GM12878 (cell line): ENCODE measurements around the gene DVL2. TPM values are rescaled to one million over a fixed set of nuclear protein-coding genes. Genes with fewer than 3 reads are reported as not detected.

Experiments used
- ATAC-seq: fragments of 200-7000 bp; cut with Tn5 transposase; 3 replicates; pipeline ENCODE4 v1.9.1; 2020; ENCODE audit warnings: mild to moderate bottlenecking, moderate library complexity
- BruUV-seq: library from RNA; stranded (reverse); fragments of 400-500 nt; replicated peaks from 2 replicates; lab custom pipeline; 2021; lab: Mats Ljungman, UMichigan
- CTCF ChIA-PET: fragments of 300-600 bp; sonication (Branson Sonifier 250); formaldehyde crosslinking; extraction: SDS; loops from one replicate; lab custom pipeline; 2021; ENCODE audit warnings: inconsistent platforms; lab: Yijun Ruan, JAX
- POLR2A ChIA-PET: fragments of 350-600 bp; formaldehyde crosslinking; extraction: SDS; loops from one replicate; lab custom pipeline; 2021; ENCODE audit warnings: inconsistent platforms; lab: Charles Lee
- RAD21 ChIA-PET: fragments of 300-600 bp; sonication (Branson Sonifier 250); formaldehyde crosslinking; loops from one replicate; lab custom pipeline; 2023; ENCODE audit warnings: antibody characterized with exemption; ENCODE audit not compliant: unreplicated experiment; lab: Charles Lee
- SMC1A ChIA-PET: fragments of 300-600 bp; sonication (Branson Sonifier 250); formaldehyde crosslinking; loops from one replicate; lab custom pipeline; 2023; ENCODE audit not compliant: unreplicated experiment, uncharacterized antibody; lab: Charles Lee
- DNase-seq: peaks from one replicate; pipeline ENCODE4 v3.0.0-alpha.2; 2011; ENCODE audit warnings: low read depth, low spot score
- FAIRE-seq: peaks from 3 replicates; lab custom pipeline; 2011; peaks lifted over from hg19 to GRCh38; lab: Jason Lieb, UNC
- H2AFZ ChIP-seq: 2 replicates; pipeline ENCODE4 v1.6.0; 2011; ENCODE audit warnings: low read depth, low read length, control low read depth; ENCODE audit not compliant: control insufficient read depth
- H3K27ac ChIP-seq: 2 replicates; pipeline ENCODE4 v1.5.1; 2011; ENCODE audit warnings: control low read depth; ENCODE audit not compliant: control insufficient read depth, insufficient read depth
- H3K27me3 ChIP-seq, 2 experiments: replicated peaks in 1 of 2; 2 replicates each; pipeline versions ENCODE4 v1.6.0 to v1.6.1; 2011; ENCODE audit warnings: low read length in 1 of 2; ENCODE audit not compliant: control insufficient read depth in 2 of 2, insufficient read depth in 2 of 2
- H3K36me3 ChIP-seq, 2 experiments: 2 replicates each; pipeline ENCODE4 v1.5.1; 2011; ENCODE audit warnings: low read length in 1 of 2; ENCODE audit not compliant: control insufficient read depth in 2 of 2, insufficient read depth in 2 of 2
- H3K4me1 ChIP-seq: 2 replicates; pipeline ENCODE4 v1.6.1; 2011; ENCODE audit warnings: mild to moderate bottlenecking, low read length, moderate library complexity, mixed read lengths; ENCODE audit not compliant: control insufficient read depth, insufficient read depth
- H3K4me2 ChIP-seq: 2 replicates; pipeline ENCODE4 v1.6.0; 2011; ENCODE audit warnings: control low read depth; ENCODE audit not compliant: control insufficient read depth, insufficient read depth
- H3K4me3 ChIP-seq: fragments of 200-600 bp; sonication (generic); 2 replicates; pipeline ENCODE4 v1.5.1; 2016
- H3K79me2 ChIP-seq: 2 replicates; pipeline ENCODE4 v1.6.0; 2011; ENCODE audit warnings: low read length; ENCODE audit not compliant: control insufficient read depth, insufficient read depth
- H3K9ac ChIP-seq: 2 replicates; pipeline ENCODE4 v1.8.0; 2011; ENCODE audit warnings: low read length, control low read depth, mixed read lengths; ENCODE audit not compliant: control insufficient read depth, insufficient read depth
- H3K9me3 ChIP-seq: replicated peaks from 3 replicates; pipeline ENCODE4 v1.5.1; 2011; ENCODE audit warnings: mild to moderate bottlenecking, low read length; ENCODE audit not compliant: control insufficient read depth, insufficient read depth
- H4K20me1 ChIP-seq: 2 replicates; pipeline ENCODE4 v1.6.0; 2011; ENCODE audit not compliant: control insufficient read depth, insufficient read depth
- ASH2L ChIP-seq: fragments of 300-600, 200-600 bp; sonication (generic); IDR thresholded peaks from 2 replicates; pipeline ENCODE4 v1.6.1; 2017; ENCODE audit warnings: low read depth, mild to moderate bottlenecking, borderline replicate concordance
- CHD1 ChIP-seq: IDR thresholded peaks from 2 replicates; pipeline ENCODE4 v1.6.1; 2012; ENCODE audit warnings: low read depth, low read length, improper control_type of control experiment
- KLF5 ChIP-seq: fragments of 450-650 bp; IDR thresholded peaks from 2 replicates; pipeline ENCODE4 v1.6.1; 2014; ENCODE audit warnings: mild to moderate bottlenecking; ENCODE audit not compliant: partially characterized antibody
- NRF1 ChIP-seq: conservative IDR thresholded peaks from 2 replicates; pipeline ENCODE4 v1.6.1; 2011; ENCODE audit warnings: mild to moderate bottlenecking, low read depth, low read length, improper control_type of control experiment
- POU2F2 ChIP-seq: IDR thresholded peaks from 3 replicates; pipeline ENCODE4 v1.6.1; 2011; ENCODE audit warnings: low read depth, mild to moderate bottlenecking, low read length, borderline replicate concordance
- RUNX3 ChIP-seq: IDR thresholded peaks from 2 replicates; pipeline ENCODE4 v1.6.1; 2012; ENCODE audit warnings: low read length, inconsistent platforms
- TARDBP ChIP-seq: IDR thresholded peaks from 2 replicates; pipeline ENCODE4 v1.6.1; 2016; ENCODE audit warnings: borderline replicate concordance
- TBL1XR1 ChIP-seq: IDR thresholded peaks from 2 replicates; pipeline ENCODE4 v1.6.1; 2012; ENCODE audit warnings: low read depth, low read length, improper control_type of control experiment
- ZBED1 ChIP-seq: IDR thresholded peaks from 2 replicates; pipeline ENCODE4 v1.6.1; 2016; ENCODE audit warnings: borderline replicate concordance
- WGBS: methylation state at CpG from one replicate; pipeline ENCODE4 v1.1.6; 2016; ENCODE audit warnings: low lambda C conversion rate; ENCODE audit not compliant: insufficient replicate concordance, insufficient coverage; ENCODE audit errors: missing lambda C conversion rate; 5-methylcytosine and 5-hydroxymethylcytosine counted together
- in situ Hi-C: fragments of 300-500 bp; cut with MboI; formaldehyde crosslinking; loops from 9 replicates; pipeline ENCODE4 v1.14.3; 2018; ENCODE audit warnings: mixed read lengths
- intact Hi-C: fragments of 100-400 bp; cut with micrococcal nuclease; formaldehyde crosslinking; loops from one replicate; pipeline ENCODE4 v1.14.2; 2022; ENCODE audit not compliant: unreplicated experiment
- polyA plus RNA-seq, 11 experiments: library from polyadenylated mRNA; depleted of rRNA in 4 of 11; unstranded in 6 of 11; stranded (reverse) in 5 of 11; fragments of >200 nt; fragmentation: Nextera tagmentation in 4 of 11; fragmentation: Illumina TruSeq in 1 of 11; extraction: Ambion mirVana in 4 of 11; extraction: Trizol in 1 of 11; gene quantifications; 1 replicate in 1 of 11; 2 replicates in 10 of 11; pipeline versions ENCODE4 v1.2.1 to v1.2.3, GENCODE V29; 2011 to 2016; ENCODE audit warnings: inconsistent platforms in 2 of 11, missing spikeins in 2 of 11, low read depth in 1 of 11
- total RNA-seq, 4 experiments: library from RNA; depleted of rRNA in 3 of 4; stranded (reverse); fragments of >200 nt in 3 of 4; fragmentation: Illumina TruSeq in 1 of 4; extraction: Trizol in 1 of 4; gene quantifications; 2 replicates each; pipeline versions ENCODE4 v1.2.1 to v1.2.3, GENCODE V29; 2013 to 2021
- TF ChIP-seq, protein P1 (sequence below): IDR thresholded peaks from 2 replicates; pipeline ENCODE4 v1.6.1; 2012; ENCODE audit warnings: low read length, inconsistent platforms
- TF ChIP-seq, protein P2 (sequence below): IDR thresholded peaks from 2 replicates; pipeline ENCODE4 v1.6.1; 2012; ENCODE audit warnings: improper control_type of control experiment, low read depth, low read length; ENCODE audit not compliant: insufficient replicate concordance
- TF ChIP-seq, protein P3 (sequence below), 3 experiments: IDR thresholded peaks in 2 of 3; conservative IDR thresholded peaks in 1 of 3; 2 replicates each; pipeline ENCODE4 v1.5.1; 2011; ENCODE audit warnings: low read depth in 3 of 3, low read length in 3 of 3, mild to moderate bottlenecking in 3 of 3, control low read depth in 2 of 3, moderate library complexity in 2 of 3, inconsistent platforms in 1 of 3, mixed read lengths in 1 of 3; ENCODE audit not compliant: control insufficient read depth in 2 of 3, insufficient read depth in 1 of 3; ENCODE audit errors: extremely low read depth in 1 of 3

The DVL2 gene
- total and polyA plus RNA-seq, 10 of the 15 experiments (the other 5 are each of a cell fraction or from before 2014, with no cell fraction given), result 0.97 to 44.8 (median 23.2) TPM

DNA sequence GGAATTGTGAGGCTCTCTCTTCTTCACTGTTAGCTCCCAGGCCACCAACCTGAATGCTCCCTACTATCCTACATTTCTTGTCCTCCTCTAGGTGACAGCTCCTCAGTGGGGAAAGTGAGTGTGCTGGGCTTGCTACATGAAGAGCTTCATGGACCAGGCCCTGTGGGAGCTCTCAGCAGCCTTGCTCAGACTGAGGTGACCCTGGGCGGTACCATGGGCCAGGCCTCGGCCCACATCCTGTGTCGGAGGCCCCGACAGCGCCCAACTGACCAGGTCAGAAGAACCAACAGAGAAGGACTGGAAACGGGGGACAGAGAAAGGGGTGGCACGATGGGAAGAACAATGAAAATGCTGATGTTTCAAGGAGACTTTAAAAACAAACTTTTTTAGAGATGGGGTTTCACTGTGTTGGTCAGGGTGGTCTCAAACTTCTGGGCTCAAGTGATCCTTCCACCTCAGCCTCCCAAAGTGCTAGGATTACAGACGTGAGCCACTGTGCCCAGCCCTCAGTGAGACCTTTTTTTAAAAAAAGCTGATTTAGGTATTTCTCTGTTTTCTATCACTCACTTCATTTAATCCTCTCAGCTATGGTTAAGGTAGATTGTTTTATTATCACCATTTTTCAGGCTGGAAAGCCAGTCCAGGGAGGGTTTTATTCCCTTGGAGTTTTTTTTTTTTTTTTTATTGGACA is 22.6 kb upstream of the DVL2 start (continued):
- TF ChIP-seq ASH2L, result no peak

- ChIA-PET POLR2A (interaction anchor here (0.6 to 1.4 kb wide), 3 partner anchors 34 to 191 kb away, joined by 3 to 4 read pairs (median 3); no protein-coding TSS in a partner anchor), RAD21 (no interaction called here), SMC1A (interaction anchor here (1.5 kb wide), 1 partner anchor 9 kb away, joined by 6 read pairs; no protein-coding TSS in a partner anchor), CTCF (interaction anchor here (1.2 kb wide), 2 partner anchors 13 to 42 kb away, joined by 4 to 7 read pairs; no protein-coding TSS in a partner anchor)
- in situ Hi-C loops (no loop called here), intact Hi-C loops (no loop called here)
- Histone ChIP-seq H3K9ac (no peak overlapping the region), H3K9me3 (no peaks in the 10 kb centered on the region), H3K36me3 (peaks cover 2 to 13% of the 10 kb centered on the region in 2 experiments; a peak in 2 of 4 replicates), H4K20me1 (no peaks in the 10 kb centered on the region), H2AFZ (no peak overlapping the region), H3K79me2 (peaks cover 31% of the 10 kb centered on the region), H3K4me1 (no peaks in the 10 kb centered on the region; the same call in 1 of the 2 replicates), H3K27ac (no peak overlapping the region), H3K4me3 (no peak overlapping the region), H3K27me3 (no peaks in the 10 kb centered on the region), H3K4me2 (no peak overlapping the region)
- no peak for ATAC-seq
- WGBS, result 96% methylated on average over 4 of the region's 4 CpGs
- no TSS peak for BruUV-seq
- no peak for FAIRE-seq
- no peak for DNase-seq
- TF ChIP-seq NRF1 (no peak), TBL1XR1 (no peak), POU2F2 (no peak), KLF5 (no peak), TARDBP (no peak), ZBED1 (no peak), RUNX3 (no peak), CHD1 (no peak)
- TF ChIP-seq, protein P1, sequence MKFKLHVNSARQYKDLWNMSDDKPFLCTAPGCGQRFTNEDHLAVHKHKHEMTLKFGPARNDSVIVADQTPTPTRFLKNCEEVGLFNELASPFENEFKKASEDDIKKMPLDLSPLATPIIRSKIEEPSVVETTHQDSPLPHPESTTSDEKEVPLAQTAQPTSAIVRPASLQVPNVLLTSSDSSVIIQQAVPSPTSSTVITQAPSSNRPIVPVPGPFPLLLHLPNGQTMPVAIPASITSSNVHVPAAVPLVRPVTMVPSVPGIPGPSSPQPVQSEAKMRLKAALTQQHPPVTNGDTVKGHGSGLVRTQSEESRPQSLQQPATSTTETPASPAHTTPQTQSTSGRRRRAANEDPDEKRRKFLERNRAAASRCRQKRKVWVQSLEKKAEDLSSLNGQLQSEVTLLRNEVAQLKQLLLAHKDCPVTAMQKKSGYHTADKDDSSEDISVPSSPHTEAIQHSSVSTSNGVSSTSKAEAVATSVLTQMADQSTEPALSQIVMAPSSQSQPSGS, result no peak
- TF ChIP-seq, protein P2, sequence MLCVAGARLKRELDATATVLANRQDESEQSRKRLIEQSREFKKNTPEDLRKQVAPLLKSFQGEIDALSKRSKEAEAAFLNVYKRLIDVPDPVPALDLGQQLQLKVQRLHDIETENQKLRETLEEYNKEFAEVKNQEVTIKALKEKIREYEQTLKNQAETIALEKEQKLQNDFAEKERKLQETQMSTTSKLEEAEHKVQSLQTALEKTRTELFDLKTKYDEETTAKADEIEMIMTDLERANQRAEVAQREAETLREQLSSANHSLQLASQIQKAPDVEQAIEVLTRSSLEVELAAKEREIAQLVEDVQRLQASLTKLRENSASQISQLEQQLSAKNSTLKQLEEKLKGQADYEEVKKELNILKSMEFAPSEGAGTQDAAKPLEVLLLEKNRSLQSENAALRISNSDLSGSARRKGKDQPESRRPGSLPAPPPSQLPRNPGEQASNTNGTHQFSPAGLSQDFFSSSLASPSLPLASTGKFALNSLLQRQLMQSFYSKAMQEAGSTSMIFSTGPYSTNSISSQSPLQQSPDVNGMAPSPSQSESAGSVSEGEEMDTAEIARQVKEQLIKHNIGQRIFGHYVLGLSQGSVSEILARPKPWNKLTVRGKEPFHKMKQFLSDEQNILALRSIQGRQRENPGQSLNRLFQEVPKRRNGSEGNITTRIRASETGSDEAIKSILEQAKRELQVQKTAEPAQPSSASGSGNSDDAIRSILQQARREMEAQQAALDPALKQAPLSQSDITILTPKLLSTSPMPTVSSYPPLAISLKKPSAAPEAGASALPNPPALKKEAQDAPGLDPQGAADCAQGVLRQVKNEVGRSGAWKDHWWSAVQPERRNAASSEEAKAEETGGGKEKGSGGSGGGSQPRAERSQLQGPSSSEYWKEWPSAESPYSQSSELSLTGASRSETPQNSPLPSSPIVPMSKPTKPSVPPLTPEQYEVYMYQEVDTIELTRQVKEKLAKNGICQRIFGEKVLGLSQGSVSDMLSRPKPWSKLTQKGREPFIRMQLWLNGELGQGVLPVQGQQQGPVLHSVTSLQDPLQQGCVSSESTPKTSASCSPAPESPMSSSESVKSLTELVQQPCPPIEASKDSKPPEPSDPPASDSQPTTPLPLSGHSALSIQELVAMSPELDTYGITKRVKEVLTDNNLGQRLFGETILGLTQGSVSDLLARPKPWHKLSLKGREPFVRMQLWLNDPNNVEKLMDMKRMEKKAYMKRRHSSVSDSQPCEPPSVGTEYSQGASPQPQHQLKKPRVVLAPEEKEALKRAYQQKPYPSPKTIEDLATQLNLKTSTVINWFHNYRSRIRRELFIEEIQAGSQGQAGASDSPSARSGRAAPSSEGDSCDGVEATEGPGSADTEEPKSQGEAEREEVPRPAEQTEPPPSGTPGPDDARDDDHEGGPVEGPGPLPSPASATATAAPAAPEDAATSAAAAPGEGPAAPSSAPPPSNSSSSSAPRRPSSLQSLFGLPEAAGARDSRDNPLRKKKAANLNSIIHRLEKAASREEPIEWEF, result no peak
- TF ChIP-seq, protein P3, sequence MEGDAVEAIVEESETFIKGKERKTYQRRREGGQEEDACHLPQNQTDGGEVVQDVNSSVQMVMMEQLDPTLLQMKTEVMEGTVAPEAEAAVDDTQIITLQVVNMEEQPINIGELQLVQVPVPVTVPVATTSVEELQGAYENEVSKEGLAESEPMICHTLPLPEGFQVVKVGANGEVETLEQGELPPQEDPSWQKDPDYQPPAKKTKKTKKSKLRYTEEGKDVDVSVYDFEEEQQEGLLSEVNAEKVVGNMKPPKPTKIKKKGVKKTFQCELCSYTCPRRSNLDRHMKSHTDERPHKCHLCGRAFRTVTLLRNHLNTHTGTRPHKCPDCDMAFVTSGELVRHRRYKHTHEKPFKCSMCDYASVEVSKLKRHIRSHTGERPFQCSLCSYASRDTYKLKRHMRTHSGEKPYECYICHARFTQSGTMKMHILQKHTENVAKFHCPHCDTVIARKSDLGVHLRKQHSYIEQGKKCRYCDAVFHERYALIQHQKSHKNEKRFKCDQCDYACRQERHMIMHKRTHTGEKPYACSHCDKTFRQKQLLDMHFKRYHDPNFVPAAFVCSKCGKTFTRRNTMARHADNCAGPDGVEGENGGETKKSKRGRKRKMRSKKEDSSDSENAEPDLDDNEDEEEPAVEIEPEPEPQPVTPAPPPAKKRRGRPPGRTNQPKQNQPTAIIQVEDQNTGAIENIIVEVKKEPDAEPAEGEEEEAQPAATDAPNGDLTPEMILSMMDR (IDR thresholded peaks at IDR 0.05 in 2 of 3, conservative IDR thresholded peaks at IDR 0.05 in 1 of 3; ENCODE audit: control insufficient read depth in 2 of 3, extremely low read depth in 1 of 3, insufficient read depth in 1 of 3, low read depth in 3 of 3, low read length in 3 of 3), result no peak
Observed at GRCh38 chr17:7254511-7254910, 20.2 kb upstream of the DVL2 start.
